ENCODE measurements around the gene MTAP.

Gene MTAP

GRCh38 chr9:21803649-21804048 lies 1.2 kb downstream of the MTAP start:
- H3K27ac ChIP-seq: peak overlapping the region in 18 of 21 experiments; percentile 57 to 94 (median 85)

GRCh38 chr9:21804331-21804730 lies 1.9 kb downstream of the MTAP start:
- no peak overlapping the region for H3K4me3 ChIP-seq
- H3K27ac ChIP-seq: no peak overlapping the region

More at GRCh38 chr9:21803649-21804048, 1.2 kb downstream of the MTAP start:
- H3K4me3 ChIP-seq: peak overlapping the region; percentile 67 to 84 (median 75)

GRCh38 chr9:21804791-21805190 lies 2.4 kb downstream of the MTAP start:
- Histone ChIP-seq H3K4me3 (no peak overlapping the region), H3K27ac (no peak overlapping the region)

- H3K27ac ChIP-seq: peak overlapping the region in 1 of 21 experiments; percentile 26
- H3K4me3 ChIP-seq: no peak overlapping the region
These were observed 4.2 kb downstream of the MTAP start for GRCh38 chr9:21806644-21807043.

- peak overlapping the region in 1 of 21 experiments; percentile 20 for H3K27ac ChIP-seq
- H3K4me3 ChIP-seq: no peak overlapping the region
These were observed 8.0 kb downstream of the MTAP start for GRCh38 chr9:21810388-21810787.

- Histone ChIP-seq H3K27ac (no peak overlapping the region), H3K4me3 (no peak overlapping the region)
These were observed 8.4 kb downstream of the MTAP start for GRCh38 chr9:21810881-21811280.

GRCh38 chr9:21811914-21812313 lies 9.5 kb downstream of the MTAP start:
- H3K27ac ChIP-seq: no peak overlapping the region

GRCh38 chr9:21812415-21812814 lies 10.0 kb downstream of the MTAP start:
- Histone ChIP-seq H3K27ac (peak overlapping the region in 1 of 21 experiments; percentile 34), H3K4me3 (no peak overlapping the region)

More at GRCh38 chr9:21811914-21812313, 9.5 kb downstream of the MTAP start:
- H3K4me3 ChIP-seq: no peak overlapping the region

- Histone ChIP-seq H3K27ac (peak overlapping the region in 5 of 21 experiments; percentile 7 to 34 (median 21)), H3K4me3 (no peak overlapping the region)
These were observed 10.6 kb downstream of the MTAP start for GRCh38 chr9:21812946-21813568.

GRCh38 chr9:21813575-21814473 lies 11.4 kb downstream of the MTAP start:
- Histone ChIP-seq H3K27ac (peak overlapping the region in 4 of 21 experiments; percentile 7 to 29 (median 14)), H3K4me3 (no peak overlapping the region)

- H3K4me3 ChIP-seq: no peak overlapping the region
- H3K27ac ChIP-seq: no peak overlapping the region
These were observed 13.2 kb downstream of the MTAP start for GRCh38 chr9:21815643-21816042.

- no peak overlapping the region for H3K27ac ChIP-seq
- no peak overlapping the region for H3K4me3 ChIP-seq
These were observed 14.7 kb downstream of the MTAP start for GRCh38 chr9:21817176-21817575.

- no peak overlapping the region for H3K27ac ChIP-seq
- H3K4me3 ChIP-seq: no peak overlapping the region
These were observed 23.2 kb downstream of the MTAP start for GRCh38 chr9:21825637-21826036.

- no peak overlapping the region for H3K4me3 ChIP-seq
- peak overlapping the region in 1 of 21 experiments; percentile 11 for H3K27ac ChIP-seq
These were observed 26.5 kb downstream of the MTAP start for GRCh38 chr9:21828853-21829410.

- peak overlapping the region in 3 of 21 experiments; percentile 32 to 74 (median 37) for H3K27ac ChIP-seq
These were observed 28.2 kb downstream of the MTAP start for GRCh38 chr9:21830589-21830988.

GRCh38 chr9:21831841-21832509 lies 29.5 kb downstream of the MTAP start:
- Histone ChIP-seq H3K4me3 (no peak overlapping the region), H3K27ac (peak overlapping the region in 13 of 21 experiments; percentile 14 to 74 (median 51))

More at GRCh38 chr9:21830589-21830988, 28.2 kb downstream of the MTAP start:
- H3K4me3 ChIP-seq: no peak overlapping the region

- peak overlapping the region in 8 of 21 experiments; percentile 8 to 74 (median 32) for H3K27ac ChIP-seq
- no peak overlapping the region for H3K4me3 ChIP-seq
These were observed 30.8 kb downstream of the MTAP start for GRCh38 chr9:21833090-21833801.

- no peak overlapping the region for H3K4me3 ChIP-seq
- H3K27ac ChIP-seq: no peak overlapping the region
These were observed 32.7 kb downstream of the MTAP start for GRCh38 chr9:21835121-21835520.

Data from skin epidermis (tissue), 12 donors.